ENCODE data around the gene PTPRM.

The PTPRM gene

GRCh38 chr18:8366070-8366469, 799.0 kb downstream of the PTPRM start:
- H3K4me3 ChIP-seq (ENCODE audit: insufficient read length, low read depth): no peak overlapping the region
- no peaks in the 10 kb centered on the region for H3K4me1 ChIP-seq (ENCODE audit: insufficient read depth, insufficient read length)
- peaks cover 14% of the 10 kb centered on the region for H3K27me3 ChIP-seq (ENCODE audit: insufficient read depth, insufficient read length)
- TF ChIP-seq SUZ12 (IDR thresholded peaks at IDR 0.05; ENCODE audit: extremely low read depth, insufficient read depth, insufficient read length) (no peak), YY1 (IDR thresholded peaks at IDR 0.05; ENCODE audit: insufficient read depth, insufficient read length) (no peak), ZNF274 (IDR thresholded peaks at IDR 0.05; ENCODE audit: low read depth, low read length) (no peak)
- no peaks in the 10 kb centered on the region for H3K9me3 ChIP-seq (ENCODE audit: insufficient read depth, low read length)
- no peaks in the 10 kb centered on the region for H3K36me3 ChIP-seq (ENCODE audit: insufficient read depth, insufficient read length, low read length)
- DNase-seq (ENCODE audit: low read depth, low spot score): no peak
- no peak overlapping the region for H3K9ac ChIP-seq (ENCODE audit: insufficient read length, low read depth)

GRCh38 chr18:8366656-8367055, 799.5 kb downstream of the PTPRM start:
- TF ChIP-seq YY1 (IDR thresholded peaks at IDR 0.05; ENCODE audit: insufficient read depth, insufficient read length) (no peak), ZNF274 (IDR thresholded peaks at IDR 0.05; ENCODE audit: low read depth, low read length) (no peak), SUZ12 (IDR thresholded peaks at IDR 0.05; ENCODE audit: extremely low read depth, insufficient read depth, insufficient read length) (no peak)
- Histone ChIP-seq H3K36me3 (ENCODE audit: insufficient read depth, insufficient read length, low read length) (no peaks in the 10 kb centered on the region), H3K27me3 (ENCODE audit: insufficient read depth, insufficient read length) (peaks cover 14% of the 10 kb centered on the region), H3K9ac (ENCODE audit: insufficient read length, low read depth) (no peak overlapping the region), H3K4me3 (ENCODE audit: insufficient read length, low read depth) (no peak overlapping the region), H3K9me3 (ENCODE audit: insufficient read depth, low read length) (no peaks in the 10 kb centered on the region), H3K4me1 (ENCODE audit: insufficient read depth, insufficient read length) (no peaks in the 10 kb centered on the region)
- no peak for DNase-seq (ENCODE audit: low read depth, low spot score)

GRCh38 chr18:8367217-8367988, 800.3 kb downstream of the PTPRM start:
- peak; percentile 59 for DNase-seq (ENCODE audit: low read depth, low spot score)
- H3K27me3 ChIP-seq (ENCODE audit: insufficient read depth, insufficient read length): peaks cover 14% of the 10 kb centered on the region

GRCh38 chr18:8368512-8369217, 801.5 kb downstream of the PTPRM start:
- Histone ChIP-seq H3K9me3 (ENCODE audit: insufficient read depth, low read length) (no peaks in the 10 kb centered on the region), H3K4me1 (ENCODE audit: insufficient read depth, insufficient read length) (no peaks in the 10 kb centered on the region), H3K36me3 (ENCODE audit: insufficient read depth, insufficient read length, low read length) (no peaks in the 10 kb centered on the region), H3K9ac (ENCODE audit: insufficient read length, low read depth) (no peak overlapping the region), H3K4me3 (ENCODE audit: insufficient read length, low read depth) (no peak overlapping the region), H3K27me3 (ENCODE audit: insufficient read depth, insufficient read length) (peaks cover 14% of the 10 kb centered on the region)
- no peak for DNase-seq (ENCODE audit: low read depth, low spot score)
- TF ChIP-seq SUZ12 (IDR thresholded peaks at IDR 0.05; ENCODE audit: extremely low read depth, insufficient read depth, insufficient read length): no peak
- no peak for TF ChIP-seq YY1 (IDR thresholded peaks at IDR 0.05; ENCODE audit: insufficient read depth, insufficient read length)
- TF ChIP-seq ZNF274 (IDR thresholded peaks at IDR 0.05; ENCODE audit: low read depth, low read length): no peak

More at GRCh38 chr18:8367217-8367988, 800.3 kb downstream of the PTPRM start:
- Histone ChIP-seq H3K36me3 (ENCODE audit: insufficient read depth, insufficient read length, low read length) (no peaks in the 10 kb centered on the region), H3K9ac (ENCODE audit: insufficient read length, low read depth) (no peak overlapping the region), H3K4me3 (ENCODE audit: insufficient read length, low read depth) (no peak overlapping the region), H3K9me3 (ENCODE audit: insufficient read depth, low read length) (no peaks in the 10 kb centered on the region), H3K4me1 (ENCODE audit: insufficient read depth, insufficient read length) (no peaks in the 10 kb centered on the region)
- TF ChIP-seq ZNF274 (IDR thresholded peaks at IDR 0.05; ENCODE audit: low read depth, low read length) (no peak), YY1 (IDR thresholded peaks at IDR 0.05; ENCODE audit: insufficient read depth, insufficient read length) (no peak), SUZ12 (IDR thresholded peaks at IDR 0.05; ENCODE audit: extremely low read depth, insufficient read depth, insufficient read length) (no peak)

- TF ChIP-seq YY1 (IDR thresholded peaks at IDR 0.05; ENCODE audit: insufficient read depth, insufficient read length): no peak
- no peak for TF ChIP-seq ZNF274 (IDR thresholded peaks at IDR 0.05; ENCODE audit: low read depth, low read length)
- no peak for TF ChIP-seq SUZ12 (IDR thresholded peaks at IDR 0.05; ENCODE audit: extremely low read depth, insufficient read depth, insufficient read length)
- no peak overlapping the region for H3K9ac ChIP-seq (ENCODE audit: insufficient read length, low read depth)
Measured at GRCh38 chr18:8373486-8373885, 806.4 kb downstream of the PTPRM start.

GRCh38 chr18:8374676-8375075, 807.6 kb downstream of the PTPRM start:
- no peak for DNase-seq (ENCODE audit: low read depth, low spot score)
- Histone ChIP-seq H3K36me3 (ENCODE audit: insufficient read depth, insufficient read length, low read length) (no peaks in the 10 kb centered on the region), H3K27me3 (ENCODE audit: insufficient read depth, insufficient read length) (no peaks in the 10 kb centered on the region)

More at GRCh38 chr18:8373486-8373885, 806.4 kb downstream of the PTPRM start:
- Histone ChIP-seq H3K4me1 (ENCODE audit: insufficient read depth, insufficient read length) (no peaks in the 10 kb centered on the region), H3K4me3 (ENCODE audit: insufficient read length, low read depth) (no peak overlapping the region), H3K36me3 (ENCODE audit: insufficient read depth, insufficient read length, low read length) (no peaks in the 10 kb centered on the region), H3K9me3 (ENCODE audit: insufficient read depth, low read length) (no peaks in the 10 kb centered on the region), H3K27me3 (ENCODE audit: insufficient read depth, insufficient read length) (no peaks in the 10 kb centered on the region)
- no peak for DNase-seq (ENCODE audit: low read depth, low spot score)

DNA sequence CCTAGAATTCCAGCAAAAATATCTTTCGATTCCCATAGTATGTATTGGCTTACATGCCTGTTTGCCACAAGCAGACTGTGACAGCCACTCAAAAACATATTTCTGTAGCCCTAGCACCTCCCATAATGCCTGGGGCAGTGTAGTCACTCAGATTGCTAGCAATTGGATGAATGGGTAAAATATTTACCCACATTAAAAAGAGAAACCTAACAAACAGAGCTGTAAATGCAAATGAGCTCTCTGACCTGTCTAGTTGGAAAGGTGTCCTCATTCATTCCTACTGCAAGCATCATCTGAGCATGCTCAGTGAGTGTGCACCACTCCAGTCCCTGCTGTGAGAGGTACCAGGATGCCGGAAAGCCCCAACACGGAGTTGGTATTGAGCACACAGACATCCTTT, 808.1 kb downstream of the PTPRM start:
- H3K4me1 ChIP-seq (ENCODE audit: insufficient read depth, insufficient read length): no peaks in the 10 kb centered on the region
- H3K9ac ChIP-seq (ENCODE audit: insufficient read length, low read depth): no peak overlapping the region
- no peaks in the 10 kb centered on the region for H3K27me3 ChIP-seq (ENCODE audit: insufficient read depth, insufficient read length)
- TF ChIP-seq ZNF274 (IDR thresholded peaks at IDR 0.05; ENCODE audit: low read depth, low read length) (no peak), SUZ12 (IDR thresholded peaks at IDR 0.05; ENCODE audit: extremely low read depth, insufficient read depth, insufficient read length) (no peak)
- no peak overlapping the region for H3K4me3 ChIP-seq (ENCODE audit: insufficient read length, low read depth)
- DNase-seq (ENCODE audit: low read depth, low spot score): no peak
- H3K9me3 ChIP-seq (ENCODE audit: insufficient read depth, low read length): no peaks in the 10 kb centered on the region
- H3K36me3 ChIP-seq (ENCODE audit: insufficient read depth, insufficient read length, low read length): no peaks in the 10 kb centered on the region

More at GRCh38 chr18:8374676-8375075, 807.6 kb downstream of the PTPRM start:
- Histone ChIP-seq H3K9me3 (ENCODE audit: insufficient read depth, low read length) (no peaks in the 10 kb centered on the region), H3K4me3 (ENCODE audit: insufficient read length, low read depth) (no peak overlapping the region), H3K4me1 (ENCODE audit: insufficient read depth, insufficient read length) (no peaks in the 10 kb centered on the region), H3K9ac (ENCODE audit: insufficient read length, low read depth) (no peak overlapping the region)
- no peak for TF ChIP-seq YY1 (IDR thresholded peaks at IDR 0.05; ENCODE audit: insufficient read depth, insufficient read length)
- TF ChIP-seq SUZ12 (IDR thresholded peaks at IDR 0.05; ENCODE audit: extremely low read depth, insufficient read depth, insufficient read length): no peak
- no peak for TF ChIP-seq ZNF274 (IDR thresholded peaks at IDR 0.05; ENCODE audit: low read depth, low read length)
